CD14-positive monocyte (primary cell): ENCODE data around the gene PLXNA2. TPM values are rescaled to one million over a fixed set of nuclear protein-coding genes. Genes with fewer than 3 reads are reported as not detected.

Experiments
- DNase-seq, 3 donors: peaks; one replicate each; pipeline ENCODE4 v3.0.0-alpha.2; 2011 to 2022
- H2AFZ ChIP-seq: 2 replicates; pipeline ENCODE4 v1.6.0; 2012; ENCODE audit warnings: mild to moderate bottlenecking, low read depth, low read length, inconsistent platforms; ENCODE audit not compliant: insufficient read depth, poor library complexity, severe bottlenecking
- H3K27ac ChIP-seq, 2 donors: 1 replicate in 1 of 2; 2 replicates in 1 of 2; pipeline ENCODE4 v1.5.1; 2012 to 2013; ENCODE audit warnings: low read length in 2 of 2, control low read depth in 1 of 2, inconsistent platforms in 1 of 2, low read depth in 1 of 2, mild to moderate bottlenecking in 1 of 2
- H3K27me3 ChIP-seq, 2 donors: one replicate each; pipeline versions ENCODE4 v1.6.0 to v1.6.1; 2011 to 2013; ENCODE audit warnings: low read length in 2 of 2; ENCODE audit not compliant: control insufficient read depth in 2 of 2, insufficient read depth in 2 of 2
- H3K36me3 ChIP-seq, 2 donors: replicated peaks in 1 of 2; 1 replicate in 1 of 2; 2 replicates in 1 of 2; pipeline versions ENCODE4 v1.5.1 to v1.6.1; 2012 to 2013; ENCODE audit warnings: low read length in 2 of 2, control low read depth in 1 of 2, inconsistent platforms in 1 of 2, mild to moderate bottlenecking in 1 of 2; ENCODE audit not compliant: insufficient read depth in 2 of 2, control insufficient read depth in 1 of 2
- H3K4me1 ChIP-seq, 2 donors: 1 replicate in 1 of 2; 2 replicates in 1 of 2; pipeline versions ENCODE4 v1.5.1 to v1.6.1; 2012 to 2013; ENCODE audit warnings: low read length in 2 of 2, control low read depth in 1 of 2, inconsistent platforms in 1 of 2, mild to moderate bottlenecking in 1 of 2, moderate library complexity in 1 of 2; ENCODE audit not compliant: insufficient read depth in 2 of 2, control insufficient read depth in 1 of 2
- H3K4me2 ChIP-seq: replicated peaks from 2 replicates; pipeline ENCODE3; 2012; ENCODE audit warnings: low read length, moderate library complexity, mild to moderate bottlenecking; ENCODE audit not compliant: poor library complexity, severe bottlenecking; ENCODE audit errors: extremely low read depth
- H3K4me3 ChIP-seq, 3 experiments: fragments of 200-600 bp in 1 of 3; sonication (generic) in 1 of 3; replicated peaks in 1 of 3; 1 replicate in 2 of 3; 2 replicates in 1 of 3; pipeline ENCODE4 v1.5.1; 2011 to 2013; ENCODE audit warnings: low read length in 3 of 3, mild to moderate bottlenecking in 3 of 3, control low read depth in 2 of 3, low read depth in 2 of 3, inconsistent platforms in 1 of 3, moderate library complexity in 1 of 3
- H3K79me2 ChIP-seq: 2 replicates; pipeline ENCODE4 v1.6.0; 2012; ENCODE audit warnings: mild to moderate bottlenecking, control low read depth, inconsistent platforms, low read length, moderate library complexity; ENCODE audit not compliant: insufficient read depth
- H3K9ac ChIP-seq: 2 replicates; pipeline ENCODE4 v1.6.0; 2017; ENCODE audit warnings: low read length, mild to moderate bottlenecking; ENCODE audit not compliant: insufficient read depth, poor library complexity, severe bottlenecking
- H3K9me3 ChIP-seq, 2 donors: replicated peaks in 1 of 2; 1 replicate in 1 of 2; 2 replicates in 1 of 2; pipeline versions ENCODE4 v1.5.1 to v1.6.1; 2012 to 2013; ENCODE audit warnings: low read length in 2 of 2, control low read depth in 1 of 2; ENCODE audit not compliant: control insufficient read depth in 1 of 2, insufficient read depth in 1 of 2
- H4K20me1 ChIP-seq: 2 replicates; pipeline ENCODE4 v1.6.0; 2012; ENCODE audit warnings: mild to moderate bottlenecking, low read length, control low read depth, moderate library complexity; ENCODE audit not compliant: insufficient read depth
- H3K27ac Mint-ChIP-seq, 7 donors: one replicate each; pipeline ENCODE4 v1.8.0; 2020; ENCODE audit warnings: mild to moderate bottlenecking in 7 of 7, mixed read lengths in 7 of 7, moderate library complexity in 6 of 7, inconsistent platforms in 2 of 7
- H3K27me3 Mint-ChIP-seq, 3 donors: one replicate each; pipeline ENCODE4 v1.8.0; 2021 to 2022; ENCODE audit warnings: low read depth in 3 of 3, mild to moderate bottlenecking in 3 of 3, mixed read lengths in 3 of 3, moderate library complexity in 3 of 3, inconsistent platforms in 1 of 3
- H3K36me3 Mint-ChIP-seq, 2 donors: one replicate each; pipeline ENCODE4 v1.8.0; 2020; ENCODE audit warnings: mixed read lengths in 2 of 2, inconsistent platforms in 1 of 2, mild to moderate bottlenecking in 1 of 2
- H3K4me1 Mint-ChIP-seq: one replicate; pipeline ENCODE4 v1.8.0; 2020; ENCODE audit warnings: mild to moderate bottlenecking, mixed read lengths
- H3K4me3 Mint-ChIP-seq, 2 donors: one replicate each; pipeline ENCODE4 v1.8.0; 2020; ENCODE audit warnings: mild to moderate bottlenecking in 2 of 2, mixed read lengths in 2 of 2, moderate library complexity in 1 of 2
- H3K9me3 Mint-ChIP-seq, 7 donors: one replicate each; pipeline ENCODE4 v1.8.0; 2020 to 2022; ENCODE audit warnings: mixed read lengths in 7 of 7, mild to moderate bottlenecking in 6 of 7, moderate library complexity in 6 of 7, inconsistent platforms in 2 of 7
- CTCF ChIP-seq: fragments of 200-600 bp; IDR thresholded peaks from one replicate; pipeline ENCODE4 v1.8.0; 2022; ENCODE audit warnings: antibody characterized with exemption, mild to moderate bottlenecking
- WGBS: methylation state at CpG from one replicate; pipeline ENCODE4 v1.1.5; 2013; ENCODE audit warnings: missing lambda C conversion rate; ENCODE audit not compliant: insufficient coverage; 5-methylcytosine and 5-hydroxymethylcytosine counted together
- intact Hi-C, 2 donors: fragments of 100-400 bp; cut with micrococcal nuclease; formaldehyde crosslinking; loops; one replicate each; pipeline versions ENCODE4 v1.15.0 to v1.15.1; 2023
- polyA plus RNA-seq, 3 donors: library from polyadenylated mRNA; depleted of rRNA in 1 of 3; unstranded in 2 of 3; stranded (reverse) in 1 of 3; fragments of 300-500 nt in 2 of 3; fragments of >200 nt in 1 of 3; fragmentation: Illumina TruSeq in 2 of 3; gene quantifications; 1 replicate in 2 of 3; 2 replicates in 1 of 3; pipeline ENCODE4 v1.2.3, GENCODE V29; 2012 to 2021

The PLXNA2 gene
- polyA plus RNA-seq, 3 donors: 0.75 to 2.1 (median 1.1) TPM

GRCh38 chr1:207990876-207991582 is 253.2 kb downstream of the PLXNA2 start:
- Histone ChIP-seq H3K79me2 (no peaks in the 10 kb centered on the region), H3K27ac (no peak overlapping the region), H3K9me3 (no peaks in the 10 kb centered on the region), H3K4me2 (no peak overlapping the region), H3K27me3 (no peaks in the 10 kb centered on the region), H3K4me1 (no peaks in the 10 kb centered on the region), H2AFZ (no peak overlapping the region), H3K4me3 (no peak overlapping the region), H4K20me1 (no peaks in the 10 kb centered on the region), H3K9ac (no peak overlapping the region), H3K36me3 (no peaks in the 10 kb centered on the region)
- Mint-ChIP-seq H3K27me3 (peaks cover 0 to 2% (median 0%) of the 10 kb centered on the region in 3 donors), H3K4me1 (no peaks in the 10 kb centered on the region), H3K4me3 (no peak overlapping the region), H3K27ac (no peak overlapping the region), H3K9me3 (peaks cover 0 to 4% (median 1%) of the 10 kb centered on the region in 7 donors), H3K36me3 (no peaks in the 10 kb centered on the region)
- 84% methylated on average over 7 of the region's 16 CpGs for WGBS
- TF ChIP-seq CTCF: no peak
- intact Hi-C loops: no loop called here
- DNase-seq: no peak

- Mint-ChIP-seq H3K36me3 (no peaks in the 10 kb centered on the region), H3K27me3 (peaks cover 0 to 2% (median 0%) of the 10 kb centered on the region in 3 donors), H3K27ac (no peak overlapping the region), H3K9me3 (peaks cover 0 to 4% (median 1%) of the 10 kb centered on the region in 7 donors), H3K4me3 (no peak overlapping the region), H3K4me1 (no peaks in the 10 kb centered on the region)
- intact Hi-C loops: no loop called here
- H3K4me3 ChIP-seq: no peak overlapping the region
- no peaks in the 10 kb centered on the region for H3K4me1 ChIP-seq
- no peaks in the 10 kb centered on the region for H3K27me3 ChIP-seq
- H3K79me2 ChIP-seq: no peaks in the 10 kb centered on the region
- H3K36me3 ChIP-seq: no peaks in the 10 kb centered on the region
- H3K4me2 ChIP-seq: no peak overlapping the region
- TF ChIP-seq CTCF: no peak
- no peak overlapping the region for H2AFZ ChIP-seq
- H3K27ac ChIP-seq: no peak overlapping the region
- WGBS: 94% methylated on average over 3 of the region's 5 CpGs
- H4K20me1 ChIP-seq: no peaks in the 10 kb centered on the region
- H3K9ac ChIP-seq: no peak overlapping the region
- no peak for DNase-seq
- no peaks in the 10 kb centered on the region for H3K9me3 ChIP-seq
These were observed 253.7 kb downstream of the PLXNA2 start for GRCh38 chr1:207990455-207990854.
